Activated gamma-delta T cell (primary cell): ENCODE measurements around the gene SMYD2.

Experiments used
- DNase-seq: peaks from one replicate; lab custom pipeline; 2025; lab: John Stamatoyannopoulos, UW

The SMYD2 gene

DNA sequence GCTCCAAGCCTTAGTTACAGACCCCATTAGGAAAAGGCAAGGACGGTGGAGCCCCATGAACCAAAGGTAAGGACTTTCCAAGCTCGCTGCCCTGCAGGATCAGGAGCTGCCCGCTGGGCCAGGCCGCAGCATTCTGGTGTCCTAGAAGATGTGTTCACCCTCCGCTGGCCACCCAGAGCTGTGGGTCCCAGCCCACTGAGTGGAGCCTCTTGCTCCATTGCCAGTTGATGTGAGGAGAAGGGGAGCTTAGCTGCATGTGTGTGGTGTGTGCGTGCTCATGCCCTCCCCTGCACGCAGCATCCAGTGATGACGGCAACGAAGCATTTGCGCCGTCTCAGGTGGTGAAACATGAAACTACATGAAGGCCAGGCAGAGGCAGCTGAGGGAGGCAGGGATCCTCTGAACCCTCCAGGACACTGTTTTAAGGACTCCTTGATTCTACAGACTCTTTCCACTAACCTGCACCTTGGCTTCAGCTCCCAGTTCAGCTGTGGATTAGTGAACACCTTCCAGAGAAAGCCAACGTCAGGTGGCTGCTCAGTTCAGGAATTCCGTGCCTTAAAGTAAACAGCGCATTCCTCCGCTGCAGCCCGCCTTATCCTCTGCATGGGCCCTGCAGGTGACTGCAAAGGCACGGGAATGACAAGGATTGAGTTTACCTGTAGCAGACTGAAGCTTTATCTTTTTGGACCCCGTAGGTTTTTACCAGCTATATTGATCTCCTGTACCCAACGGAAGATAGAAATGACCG, 48.7 kb downstream of the SMYD2 start:
- DNase-seq = no peak

DNA sequence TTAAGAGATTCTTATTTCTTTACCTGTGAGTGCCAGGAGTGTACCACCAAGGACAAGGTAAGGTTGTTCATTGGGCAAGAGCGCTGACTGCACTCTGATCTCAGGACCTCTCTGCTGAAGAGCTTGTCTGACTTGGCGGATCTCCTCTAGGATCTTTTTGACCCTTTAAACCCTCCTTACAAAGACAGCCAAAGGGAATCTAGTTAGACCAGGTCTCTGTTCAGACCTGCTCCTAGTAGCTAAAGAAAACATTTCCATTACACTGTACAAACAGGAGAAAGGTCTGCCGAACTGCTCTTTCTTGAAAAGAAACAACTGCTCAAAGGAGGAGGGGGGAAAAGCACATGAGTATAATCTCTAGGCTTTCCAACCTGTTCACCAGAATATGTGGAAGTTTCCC, 49.3 kb downstream of the SMYD2 start:
- DNase-seq = no peak

DNA sequence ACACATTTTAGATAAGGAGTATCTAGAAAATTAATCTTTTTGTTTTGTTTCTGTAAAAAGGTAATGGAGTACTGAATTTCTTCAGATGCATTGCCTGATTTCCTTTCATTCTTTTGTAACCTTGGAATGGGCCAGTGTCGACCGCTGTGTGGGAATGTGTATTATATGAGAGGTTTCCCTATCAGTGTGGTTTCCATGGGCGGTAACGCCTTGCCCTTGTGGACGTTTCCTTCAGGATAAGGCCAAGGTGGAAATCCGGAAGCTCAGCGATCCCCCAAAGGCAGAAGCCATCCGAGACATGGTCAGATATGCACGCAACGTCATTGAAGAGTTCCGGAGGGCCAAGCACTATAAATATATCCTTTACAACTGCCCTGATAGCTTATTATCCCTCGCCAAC, 49.8 kb downstream of the SMYD2 start:
- no peak for DNase-seq

DNA sequence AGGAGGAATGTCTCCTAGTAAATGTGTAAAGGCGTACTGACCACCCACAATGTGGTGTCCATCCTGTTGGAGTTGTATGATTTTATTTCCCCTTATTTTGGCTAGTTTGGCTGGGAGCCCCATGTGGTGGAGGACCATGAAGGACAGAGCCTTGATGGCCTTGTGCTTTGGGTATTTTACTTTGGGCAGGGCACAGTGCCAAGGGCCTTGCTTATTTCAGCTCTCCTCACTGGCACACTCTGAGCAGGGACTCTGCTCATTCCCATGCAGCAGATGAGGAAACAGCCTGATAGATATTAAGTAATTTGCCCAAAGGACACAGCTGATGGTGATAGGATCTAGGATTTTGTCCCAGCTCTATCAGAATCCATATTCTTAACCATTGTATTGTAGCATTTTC, 50.2 kb downstream of the SMYD2 start:
- no peak for DNase-seq

DNA sequence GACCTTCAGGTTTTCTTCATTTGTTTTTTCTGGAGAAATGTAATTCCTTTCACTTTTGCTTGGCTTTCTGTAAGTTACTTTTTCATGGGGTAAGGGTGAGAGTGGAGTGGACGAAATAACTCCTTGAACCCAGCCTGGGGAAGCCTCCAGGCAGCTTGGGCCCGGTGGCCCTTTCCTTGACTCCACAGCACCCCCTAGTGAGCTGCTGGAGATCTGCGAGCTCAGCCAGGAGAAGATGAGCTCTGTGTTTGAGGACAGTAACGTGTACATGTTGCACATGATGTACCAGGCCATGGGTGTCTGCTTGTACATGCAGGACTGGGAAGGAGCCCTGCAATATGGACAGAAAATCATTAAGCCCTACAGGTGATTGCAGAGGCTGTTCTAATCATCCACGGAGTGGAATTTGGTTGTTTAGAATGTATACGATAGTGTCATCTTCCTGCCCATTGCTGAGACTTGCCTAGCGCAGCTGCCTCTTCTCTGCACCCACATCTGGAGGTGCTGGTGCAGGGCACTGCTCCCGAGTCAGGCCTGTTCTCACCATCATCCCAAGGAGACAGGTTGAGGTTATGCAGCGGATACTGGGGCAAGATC, 51.0 kb downstream of the SMYD2 start:
- no peak for DNase-seq

DNA sequence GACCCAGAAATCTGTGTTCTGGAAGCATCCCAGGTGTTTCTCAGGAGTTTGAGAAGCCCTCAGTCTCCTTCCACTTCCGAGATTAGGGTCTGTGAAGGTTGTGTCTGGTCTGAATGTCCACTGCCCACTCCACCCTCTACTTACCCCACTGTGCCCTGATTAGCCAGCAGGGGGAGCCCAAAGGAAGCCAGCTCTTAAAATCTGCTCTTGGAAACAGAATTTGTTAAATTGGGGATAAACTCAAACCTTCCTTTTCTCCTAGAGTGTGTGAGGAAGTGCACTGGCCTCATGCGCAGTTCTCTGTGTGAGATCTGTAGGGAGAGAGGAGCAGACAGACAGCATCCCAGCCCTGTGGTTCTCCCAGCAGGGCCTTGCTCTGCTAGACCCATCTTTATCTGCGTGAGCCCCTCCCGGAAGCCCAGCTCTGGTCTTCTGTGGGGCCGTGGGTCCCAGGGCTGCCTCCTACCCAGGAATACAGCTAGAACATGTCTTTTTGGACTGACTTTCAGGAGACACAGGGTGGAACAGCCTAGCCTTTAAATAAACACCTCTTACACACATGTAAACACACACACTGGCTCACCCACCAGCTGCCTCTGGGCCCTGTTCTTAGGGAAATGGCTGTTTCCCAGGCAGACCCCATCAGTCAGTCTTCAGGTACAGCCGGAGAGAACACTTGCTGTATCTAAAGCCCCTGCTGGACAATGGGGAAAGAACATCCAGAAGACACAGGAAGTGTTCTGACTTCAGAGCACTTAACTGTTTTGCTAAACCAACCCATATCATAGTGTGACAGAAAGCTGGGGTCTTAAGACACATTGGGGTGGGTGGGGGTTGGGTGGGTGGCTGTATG, 52.2 kb downstream of the SMYD2 start:
- DNase-seq = no peak

DNA sequence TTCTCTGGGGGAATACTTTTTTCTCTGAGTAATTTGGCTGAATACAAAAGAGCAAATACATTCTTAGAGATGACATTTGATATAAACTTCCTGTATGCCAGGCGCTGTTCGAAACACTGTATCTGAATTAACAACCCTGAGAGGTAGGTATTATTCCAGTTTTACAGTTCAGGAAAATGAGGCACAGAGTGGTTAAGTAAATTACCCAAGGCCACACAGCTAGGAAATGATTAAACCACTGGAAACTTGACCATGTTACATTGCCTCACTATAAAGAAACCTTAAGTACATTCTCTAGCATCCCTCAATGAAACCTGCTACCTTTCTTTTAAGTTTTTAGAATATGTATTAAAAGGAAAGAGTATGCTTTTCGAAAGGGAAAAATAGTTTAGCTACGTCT, 54.6 kb downstream of the SMYD2 start:
- no peak for DNase-seq

DNA sequence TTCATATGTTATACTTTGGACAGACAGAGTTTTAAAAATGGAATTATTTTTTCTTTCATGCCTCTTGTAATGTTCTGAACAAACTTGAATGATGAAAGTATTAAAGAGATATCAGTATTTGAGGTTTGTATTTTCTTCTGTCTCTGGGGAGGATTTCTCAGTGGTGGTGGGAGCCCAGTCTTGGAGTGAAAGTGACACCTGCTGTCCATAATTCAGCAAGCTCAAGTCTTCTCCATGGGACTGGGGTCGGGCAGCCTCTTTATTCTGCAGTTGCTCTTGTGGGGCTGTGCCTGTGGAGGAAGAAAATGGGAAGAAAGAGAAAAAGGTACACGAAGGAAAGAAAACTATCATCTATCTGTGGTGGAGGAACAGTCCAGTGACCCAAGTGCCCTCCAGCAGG, 56.1 kb downstream of the SMYD2 start:
- no peak for DNase-seq

DNA sequence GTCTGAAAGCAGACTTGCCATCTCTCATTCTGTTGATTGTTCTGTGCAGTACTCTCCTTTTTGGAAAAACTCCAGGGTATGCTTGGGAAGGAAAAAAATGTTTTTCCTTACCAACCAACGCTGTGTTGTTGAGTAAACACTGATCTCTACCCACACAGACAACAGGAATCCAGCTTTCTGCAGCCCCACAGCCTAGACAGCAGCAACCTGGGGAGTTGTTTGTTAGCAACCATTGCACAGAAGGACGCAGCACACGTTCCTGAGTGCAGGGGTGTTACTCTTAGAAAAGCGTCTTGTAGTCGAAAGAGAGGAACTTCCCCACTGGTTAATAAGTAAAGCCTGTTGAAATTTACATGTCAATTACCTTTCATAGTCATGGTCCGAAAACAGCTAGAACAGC, 56.6 kb downstream of the SMYD2 start:
- DNase-seq = no peak

DNA sequence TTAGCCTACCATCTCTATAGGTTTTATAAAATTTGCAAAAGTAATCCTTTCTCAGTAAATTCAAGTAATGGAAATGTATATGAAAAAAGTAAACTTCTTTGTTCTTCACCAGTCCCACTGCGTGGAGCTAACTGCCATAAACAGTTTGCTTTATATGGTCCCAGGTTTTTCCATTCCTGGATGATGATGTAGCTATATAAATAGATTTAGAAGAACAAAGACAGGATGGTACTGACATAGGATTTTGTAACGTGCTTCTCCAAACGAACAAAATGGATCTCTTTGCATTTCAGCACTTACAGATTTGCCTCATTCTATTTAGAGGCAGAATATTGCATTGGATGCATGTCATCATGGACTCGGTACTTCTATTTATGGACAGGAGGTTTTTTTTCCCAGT, 57.3 kb downstream of the SMYD2 start:
- DNase-seq = no peak

DNA sequence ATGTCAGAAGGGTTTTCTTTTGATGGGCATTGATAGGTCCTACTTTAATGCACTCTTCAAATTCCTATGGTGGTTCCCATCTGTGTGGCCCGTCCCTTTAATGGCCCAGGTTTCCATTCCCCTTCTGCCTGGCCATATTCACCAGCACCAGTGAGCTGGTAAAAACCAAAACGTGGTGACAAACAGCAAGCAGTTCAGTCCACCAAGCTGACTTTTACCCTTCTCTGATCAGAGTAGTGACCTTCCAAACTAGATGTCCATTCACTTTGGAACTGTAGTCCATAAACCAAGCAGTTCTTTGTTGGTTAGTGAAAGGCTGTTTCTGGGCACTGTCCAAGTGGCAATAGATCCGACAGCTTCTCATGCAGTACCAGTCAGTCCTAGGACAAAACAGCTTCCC, 60.5 kb downstream of the SMYD2 start:
- DNase-seq = no peak

DNA sequence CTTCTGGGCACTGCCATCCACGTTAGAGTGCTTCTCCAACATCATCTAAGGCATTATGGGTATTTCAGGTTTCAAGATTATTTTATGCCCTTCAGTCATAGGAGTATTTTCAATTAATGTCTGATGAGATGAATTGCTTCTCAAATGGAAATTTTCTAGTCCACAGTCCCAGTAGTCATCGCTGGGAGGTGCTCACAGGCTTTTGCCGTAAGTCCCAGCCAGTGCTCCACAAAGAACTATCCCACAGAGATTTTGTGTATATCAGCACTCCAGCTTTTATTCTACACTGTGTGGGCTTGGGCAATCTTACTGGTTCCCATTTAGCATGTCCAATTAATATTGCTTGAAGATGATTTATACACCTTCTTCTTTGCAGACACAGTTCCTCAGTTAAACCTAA, 61.0 kb downstream of the SMYD2 start:
- DNase-seq = no peak

DNA sequence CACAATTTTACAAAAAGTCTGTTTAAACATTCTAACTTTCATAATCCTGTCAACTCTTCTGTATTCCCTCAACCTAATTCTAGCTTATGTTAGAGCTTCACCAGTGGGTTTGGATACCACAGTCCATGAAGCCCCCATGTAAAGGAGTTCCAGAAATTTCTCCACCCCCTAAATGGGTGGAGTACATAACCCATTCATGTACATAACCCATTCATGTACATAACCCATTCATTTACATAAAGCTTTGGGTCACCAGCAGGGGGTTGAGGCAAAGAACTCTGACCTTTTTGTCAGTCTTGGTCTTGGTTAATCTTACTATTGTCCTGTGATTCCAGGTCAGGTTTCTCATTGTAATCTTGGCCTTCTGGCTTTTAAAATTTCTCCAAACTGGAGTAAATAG, 61.6 kb downstream of the SMYD2 start:
- no peak for DNase-seq

DNA sequence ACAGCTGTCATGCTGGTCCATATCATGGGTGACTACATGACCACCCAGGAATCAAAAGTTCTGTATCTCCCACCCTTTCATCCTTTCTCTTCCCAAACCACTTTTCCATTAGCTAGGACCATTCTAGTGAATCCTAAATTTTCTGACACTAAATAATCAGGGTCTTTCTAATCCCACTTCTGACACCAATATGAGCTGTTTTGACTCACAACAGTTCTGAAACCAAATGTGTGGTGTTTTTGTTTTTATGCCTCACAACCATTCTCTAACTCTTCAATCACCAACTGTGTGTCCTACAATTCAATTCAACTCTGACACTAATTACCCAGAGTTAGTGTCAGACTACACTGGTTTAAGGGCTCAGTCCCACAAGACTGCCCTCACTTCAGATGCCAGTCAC, 63.9 kb downstream of the SMYD2 start:
- no peak for DNase-seq

DNA sequence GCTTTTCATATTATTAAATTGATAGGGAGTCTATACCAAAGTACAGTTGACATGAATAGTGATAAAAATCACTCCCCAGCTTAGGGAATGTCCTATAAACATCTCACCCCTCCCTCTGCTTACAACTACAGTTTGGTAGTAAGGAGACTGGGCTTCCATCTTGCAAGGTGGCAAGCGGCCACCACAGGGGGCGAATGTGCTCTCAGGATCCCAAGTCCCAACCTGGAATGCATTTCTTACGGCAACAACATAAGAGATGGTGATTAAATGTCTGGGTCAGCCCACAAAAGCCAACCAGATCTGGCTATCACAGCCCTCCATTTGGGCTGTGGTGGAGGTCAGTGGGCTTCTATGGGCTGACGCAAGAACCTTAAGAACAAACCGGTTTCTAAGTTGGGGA, 68.0 kb downstream of the SMYD2 start:
- no peak for DNase-seq

DNA sequence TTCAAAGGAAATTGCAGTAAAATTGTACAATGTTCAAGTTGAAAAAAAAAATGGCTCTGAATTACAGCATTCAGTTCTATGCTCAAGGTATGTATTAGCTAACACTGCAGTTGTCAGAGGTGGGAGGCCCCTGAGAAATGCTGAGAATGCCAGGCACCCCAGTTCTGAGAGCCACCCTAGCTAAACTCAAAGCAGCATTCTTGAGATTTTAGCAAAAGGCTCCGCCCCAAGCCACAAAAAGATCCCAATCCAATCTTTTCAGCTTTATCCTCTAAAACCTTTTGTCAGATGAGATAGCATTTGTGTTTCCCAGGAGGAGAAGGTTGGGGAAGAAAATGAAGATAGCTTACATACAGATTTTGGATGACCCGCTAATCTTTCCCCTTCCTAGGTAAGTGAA, 68.8 kb downstream of the SMYD2 start:
- DNase-seq = no peak

DNA sequence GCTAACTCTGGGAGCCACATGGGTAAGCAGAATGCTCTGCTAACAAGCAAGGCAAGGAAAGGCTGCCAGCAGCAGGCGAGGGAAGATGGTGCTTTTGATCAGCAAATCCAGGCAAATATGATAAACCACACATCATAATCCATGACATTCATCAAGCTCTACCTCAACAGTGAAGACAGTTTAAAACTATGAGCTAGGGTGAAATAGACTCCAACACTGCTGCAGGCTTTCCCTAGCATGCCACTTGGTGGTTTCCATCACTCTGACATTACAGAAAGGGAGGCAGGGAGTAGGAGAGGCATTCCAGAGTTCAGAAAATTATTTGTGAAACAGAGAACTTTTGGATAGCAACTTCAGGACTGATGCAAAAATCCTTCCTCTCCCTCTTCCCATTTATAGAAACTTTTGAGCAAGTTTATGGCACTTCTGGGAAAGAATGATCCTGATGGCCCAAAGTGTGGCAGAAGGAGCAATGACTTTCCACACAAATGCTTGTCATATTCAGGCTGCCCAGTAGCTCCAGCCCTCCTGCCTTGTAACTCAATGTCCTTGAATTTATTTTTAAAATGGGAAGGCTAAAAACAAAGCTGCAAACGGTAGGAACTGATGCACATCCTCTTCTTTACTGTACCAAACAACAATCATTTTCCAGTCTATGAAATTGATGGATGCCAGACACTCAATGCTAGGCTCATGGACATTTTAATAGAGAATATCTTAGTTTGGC, 70.8 kb downstream of the SMYD2 start:
- DNase-seq = no peak

DNA sequence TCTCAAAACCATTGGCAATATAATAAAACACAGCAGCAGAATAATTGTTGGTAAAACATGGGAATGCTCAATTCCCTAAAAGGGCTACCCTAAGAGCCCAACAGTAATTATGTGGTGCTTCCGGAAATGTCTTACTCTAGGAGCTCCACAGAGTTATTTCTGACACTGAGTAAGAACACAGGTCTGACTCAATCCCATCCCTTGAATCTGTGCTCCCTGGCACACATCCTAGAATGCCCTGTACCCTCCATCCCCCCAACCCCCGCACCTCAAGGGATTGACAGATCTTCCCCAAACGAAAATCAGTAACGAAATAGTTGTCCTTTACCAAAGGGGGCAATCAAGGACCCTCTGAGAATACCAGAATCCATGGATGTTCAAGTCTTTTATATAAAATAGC, 71.9 kb downstream of the SMYD2 start:
- no peak for DNase-seq

DNA sequence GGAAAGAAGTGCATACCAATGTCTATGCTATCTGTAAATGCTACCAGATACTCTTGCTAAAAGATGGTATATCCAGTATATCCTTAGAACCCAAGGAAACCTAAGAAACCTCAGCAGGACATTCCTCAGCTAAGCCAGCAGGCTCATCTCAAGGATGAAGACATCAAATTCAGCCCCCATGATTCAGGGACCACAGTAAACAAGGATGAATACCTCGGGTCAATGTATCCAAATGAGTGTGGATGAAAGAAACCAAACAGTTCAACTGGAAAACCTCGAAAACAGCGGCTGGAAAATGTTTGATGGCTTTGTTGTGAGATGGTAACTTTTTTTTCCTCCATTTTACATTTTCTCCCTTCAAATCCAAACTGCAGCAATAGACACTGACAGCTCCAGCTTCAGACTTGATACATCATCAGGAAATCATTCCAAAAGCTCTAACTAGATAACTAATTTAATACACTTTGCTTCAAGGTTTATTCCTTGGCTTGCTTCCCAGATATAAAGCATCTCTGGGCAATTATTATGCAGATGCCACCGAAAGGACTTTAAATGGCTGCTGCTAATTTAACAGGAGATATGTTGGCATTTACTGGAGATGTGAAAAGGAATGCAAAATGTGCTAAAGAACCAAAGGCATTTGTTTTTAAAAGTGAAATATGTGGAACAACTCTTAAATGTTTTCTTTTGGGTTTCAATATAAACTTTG, 73.6 kb downstream of the SMYD2 start:
- no peak for DNase-seq

DNA sequence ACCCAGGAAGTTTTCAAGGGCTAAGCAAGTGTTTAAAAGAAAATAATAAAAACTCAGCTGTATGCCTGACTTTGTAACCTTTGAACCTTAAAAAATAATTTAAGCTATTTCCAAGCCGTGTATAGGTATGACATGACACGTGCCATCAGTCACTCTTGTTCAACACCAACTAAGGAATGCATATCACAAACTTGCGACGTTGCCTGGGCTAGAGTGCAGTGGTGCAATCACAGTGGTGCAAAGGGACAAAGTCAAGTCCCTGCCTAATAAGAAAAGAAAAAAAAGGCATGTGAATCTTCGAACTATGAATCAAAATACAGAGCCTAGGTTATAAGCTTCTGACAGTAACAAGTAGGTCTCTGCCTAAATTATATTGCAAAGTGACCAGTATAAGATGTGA, 79.2 kb downstream of the SMYD2 start:
- no peak for DNase-seq

DNA sequence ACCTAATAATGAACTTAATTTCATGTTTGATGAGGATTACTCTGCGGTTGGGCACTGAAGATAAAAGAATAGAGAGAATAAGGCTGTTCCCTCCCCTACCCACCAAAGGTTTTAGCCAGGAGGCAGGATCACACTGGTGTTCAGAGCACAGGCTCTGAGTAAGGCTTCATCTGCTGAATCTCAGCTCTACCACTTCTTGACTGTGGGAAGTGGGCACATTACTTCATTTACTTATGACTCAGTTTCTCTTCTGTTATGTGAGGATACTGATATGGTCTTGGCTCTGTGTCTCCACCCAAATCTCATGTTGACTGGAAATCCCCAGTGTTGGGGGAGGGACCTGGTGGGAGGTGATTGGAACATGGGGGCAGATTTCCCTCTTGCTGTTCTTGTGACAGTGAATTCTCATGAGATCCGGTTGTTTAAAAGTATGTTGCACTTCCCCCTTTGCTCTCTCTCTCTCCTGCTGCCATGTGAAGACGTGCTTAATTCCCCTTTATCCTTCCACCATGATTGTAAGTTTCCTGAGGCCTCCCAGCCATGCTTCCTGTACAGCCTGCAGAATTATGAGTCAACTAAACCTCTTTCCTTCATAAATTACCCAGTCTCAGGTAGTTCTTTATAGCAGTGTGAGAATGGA, 79.7 kb downstream of the SMYD2 start:
- DNase-seq = no peak
